Pancreas (tissue), 8 donors: ENCODE data around the gene PIK3R2. TPM values are rescaled to one million over a fixed set of nuclear protein-coding genes. Genes with fewer than 3 reads are reported as not detected.

ENCODE experiments used
- polyA plus RNA-seq, 2 donors: library from polyadenylated mRNA; stranded (reverse); fragments of 200-250 nt; gene quantifications; one replicate each; pipeline ENCODE4 v1.2.3, GENCODE V29; 2013
- total RNA-seq, 6 donors: library from RNA; stranded (reverse); fragmentation: NEBNext Ultra II Directional in 4 of 6; extraction: Animal tissue kit (Norgen Biotek cat#: 25700) in 4 of 6; gene quantifications; one replicate each; pipeline versions ENCODE4 v1.2.1 to v1.2.4, GENCODE V29; 2021 to 2023
- donor health status: healthy with polysubstance abuse.
- donor health status: DM: no; HTN: no; CAD: no; lungs with moderate emphysema.
- donor health status: DM: no; HTN: no; CAD: no.
- donor health status: Bipolar disorder and iron deficiency.
- donor health status: DM: yes; HTN: yes; CAD: no.
- donor health status: DM: no; HTN: no; CAD: no.
- donor health status: DM: no; HTN: no; CAD: no.
- donor health status: DM: yes; HTN: yes; CAD: no.

PIK3R2 gene
- total and polyA plus RNA-seq, 8 donors, result 4.3 to 21.2 (median 11.9) TPM

Other genes with a start within 250 kb of the PIK3R2 start
- gene CCDC124, start 220.1 kb upstream of the PIK3R2 start, total RNA-seq, result 10 to 100 TPM; 15.0 to 35.5 (median 28.9) TPM
- gene CCDC124, start 220.1 kb upstream of the PIK3R2 start, polyA plus RNA-seq, result 10 to 100 TPM; 62.0 to 71.8 TPM
- gene KCNN1, start 186.1 kb upstream of the PIK3R2 start, total RNA-seq, result under 1 TPM in 1 of 6 donors, not detected in 5; 0.19 TPM
- gene KCNN1, start 186.1 kb upstream of the PIK3R2 start, polyA plus RNA-seq, result under 1 TPM; 0.08 to 0.33 TPM
- 10 to 100 TPM in 1 of 6 donors, 1 to 10 TPM in 5; 3.8 to 22.0 (median 8.1) TPM for gene ARRDC2, start 145.0 kb upstream of the PIK3R2 start, total RNA-seq
- 10 to 100 TPM; 32.3 to 34.8 TPM for gene ARRDC2, start 145.0 kb upstream of the PIK3R2 start, polyA plus RNA-seq
- gene IL12RB1, start 66.2 kb upstream of the PIK3R2 start, total RNA-seq, result 1 to 10 TPM in 1 of 6 donors, under 1 TPM in 5; 0.19 to 1.1 (median 0.53) TPM
- under 1 TPM; 0.15 to 0.40 TPM for gene IL12RB1, start 66.2 kb upstream of the PIK3R2 start, polyA plus RNA-seq
- gene MAST3, start 55.4 kb upstream of the PIK3R2 start, total RNA-seq, result 10 to 100 TPM; 19.7 to 27.5 (median 24.2) TPM
- gene MAST3, start 55.4 kb upstream of the PIK3R2 start, polyA plus RNA-seq, result 10 to 100 TPM; 13.7 to 24.7 TPM
- gene IFI30, start 20.6 kb downstream of the PIK3R2 start, total RNA-seq, result 100 to 1,000 TPM in 1 of 6 donors, 10 to 100 TPM in 5; 12.2 to 108 (median 23.2) TPM
- gene IFI30, start 20.6 kb downstream of the PIK3R2 start, polyA plus RNA-seq, result 10 to 100 TPM; 21.4 to 22.2 TPM
- gene MPV17L2, start 40.1 kb downstream of the PIK3R2 start, total RNA-seq, result 1 to 10 TPM; 2.8 to 6.2 (median 4.0) TPM
- gene MPV17L2, start 40.1 kb downstream of the PIK3R2 start, polyA plus RNA-seq, result 10 to 100 TPM in 1 of 2 donors, 1 to 10 TPM in 1; 9.9 to 10.4 TPM
- gene RAB3A, start 50.9 kb downstream of the PIK3R2 start, total RNA-seq, result 1 to 10 TPM in 5 of 6 donors, under 1 TPM in 1; 0.79 to 2.6 (median 1.6) TPM
- 1 to 10 TPM; 2.3 to 4.4 TPM for gene RAB3A, start 50.9 kb downstream of the PIK3R2 start, polyA plus RNA-seq
- gene PDE4C, start 73.3 kb downstream of the PIK3R2 start, total RNA-seq, result under 1 TPM in 5 of 6 donors, not detected in 1; 0.12 to 0.59 (median 0.37) TPM
- gene PDE4C, start 73.3 kb downstream of the PIK3R2 start, polyA plus RNA-seq, result 1 to 10 TPM in 1 of 2 donors, under 1 TPM in 1; 0.16 to 1.3 TPM
- 1 to 10 TPM; 1.0 to 5.6 (median 1.6) TPM for gene IQCN, start 121.3 kb downstream of the PIK3R2 start, total RNA-seq
- 10 to 100 TPM; 14.7 to 25.3 TPM for gene IQCN, start 121.3 kb downstream of the PIK3R2 start, polyA plus RNA-seq
- 100 to 1,000 TPM in 5 of 6 donors, 10 to 100 TPM in 1; 86.8 to 181 (median 137) TPM for gene JUND, start 128.5 kb downstream of the PIK3R2 start, total RNA-seq
- gene JUND, start 128.5 kb downstream of the PIK3R2 start, polyA plus RNA-seq, result 100 to 1,000 TPM; 111 to 128 TPM
- 10 to 100 TPM; 16.5 to 39.0 (median 33.4) TPM for gene LSM4, start 169.9 kb downstream of the PIK3R2 start, total RNA-seq
- 10 to 100 TPM; 65.9 to 67.9 TPM for gene LSM4, start 169.9 kb downstream of the PIK3R2 start, polyA plus RNA-seq
- gene PGPEP1, start 187.4 kb downstream of the PIK3R2 start, total RNA-seq, result 10 to 100 TPM; 32.9 to 44.4 (median 37.1) TPM
- gene PGPEP1, start 187.4 kb downstream of the PIK3R2 start, polyA plus RNA-seq, result 10 to 100 TPM; 10.4 to 20.7 TPM
- gene GDF15, start 233.0 kb downstream of the PIK3R2 start, total RNA-seq, result 100 to 1,000 TPM in 2 of 6 donors, 10 to 100 TPM in 4; 33.3 to 277 (median 43.5) TPM
- gene GDF15, start 233.0 kb downstream of the PIK3R2 start, polyA plus RNA-seq, result 10 to 100 TPM; 28.1 to 57.7 TPM
- 1 to 10 TPM in 3 of 6 donors, under 1 TPM in 3; 0.14 to 6.1 (median 1.2) TPM for gene LRRC25, start 244.5 kb downstream of the PIK3R2 start, total RNA-seq
- gene LRRC25, start 244.5 kb downstream of the PIK3R2 start, polyA plus RNA-seq, result 1 to 10 TPM in 1 of 2 donors, under 1 TPM in 1; 0.85 to 1.0 TPM